ENCODE results near the gene SNX6. TPM values are rescaled to one million over a fixed set of nuclear protein-coding genes. Genes with fewer than 3 reads are reported as not detected.
A peak's percentile ranks its signal among the peaks of the same experiment; 100 is the strongest.

SNX6 gene
- total and polyA plus RNA-seq, 2 experiments from 2014 or later = 110 to 157 TPM

DNA sequence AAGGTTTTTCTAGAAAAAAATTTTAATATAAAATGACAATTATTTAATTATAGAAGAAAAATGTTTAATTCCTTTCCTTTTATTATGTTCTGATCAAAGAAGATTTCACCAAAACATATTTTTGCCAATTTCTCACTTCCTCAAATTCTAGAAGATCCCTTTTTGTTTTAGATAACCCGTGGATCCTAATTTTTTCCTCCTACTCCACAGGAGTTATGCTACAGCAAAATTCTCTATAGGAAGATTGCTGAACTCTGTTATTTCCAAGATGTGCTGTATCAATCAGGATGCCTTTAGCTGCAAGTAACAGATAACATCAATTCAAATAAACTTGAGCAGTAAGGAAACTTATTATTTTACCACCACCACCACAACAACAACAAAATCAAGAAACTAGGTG is 3.8 kb upstream of the SNX6 start (continued):
- TF ChIP-seq, protein P1, sequence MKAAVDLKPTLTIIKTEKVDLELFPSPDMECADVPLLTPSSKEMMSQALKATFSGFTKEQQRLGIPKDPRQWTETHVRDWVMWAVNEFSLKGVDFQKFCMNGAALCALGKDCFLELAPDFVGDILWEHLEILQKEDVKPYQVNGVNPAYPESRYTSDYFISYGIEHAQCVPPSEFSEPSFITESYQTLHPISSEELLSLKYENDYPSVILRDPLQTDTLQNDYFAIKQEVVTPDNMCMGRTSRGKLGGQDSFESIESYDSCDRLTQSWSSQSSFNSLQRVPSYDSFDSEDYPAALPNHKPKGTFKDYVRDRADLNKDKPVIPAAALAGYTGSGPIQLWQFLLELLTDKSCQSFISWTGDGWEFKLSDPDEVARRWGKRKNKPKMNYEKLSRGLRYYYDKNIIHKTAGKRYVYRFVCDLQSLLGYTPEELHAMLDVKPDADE (IDR thresholded peaks at IDR 0.05) = no peak
- TF ChIP-seq NANOG (IDR thresholded peaks at IDR 0.05; ENCODE audit: borderline replicate concordance) = no peak
- TF ChIP-seq ZNF331 (CRISPR knock-in tag; IDR thresholded peaks at IDR 0.05; ENCODE audit: low read depth) = no peak
- no peak for TF ChIP-seq JUNB (IDR thresholded peaks at IDR 0.05; ENCODE audit: unreplicated experiment)
- TF ChIP-seq ZNF114 (CRISPR knock-in tag; IDR thresholded peaks at IDR 0.05) = no peak
- no peak for TF ChIP-seq EZH2 (IDR thresholded peaks at IDR 0.05; ENCODE audit: low read depth, unreplicated experiment)
- TF ChIP-seq CREB1 (CRISPR knock-in tag; IDR thresholded peaks at IDR 0.05; ENCODE audit: low read depth) = no peak
- no peak for TF ChIP-seq EZH2phosphoT487 (IDR thresholded peaks at IDR 0.05; ENCODE audit: unreplicated experiment)

DNA sequence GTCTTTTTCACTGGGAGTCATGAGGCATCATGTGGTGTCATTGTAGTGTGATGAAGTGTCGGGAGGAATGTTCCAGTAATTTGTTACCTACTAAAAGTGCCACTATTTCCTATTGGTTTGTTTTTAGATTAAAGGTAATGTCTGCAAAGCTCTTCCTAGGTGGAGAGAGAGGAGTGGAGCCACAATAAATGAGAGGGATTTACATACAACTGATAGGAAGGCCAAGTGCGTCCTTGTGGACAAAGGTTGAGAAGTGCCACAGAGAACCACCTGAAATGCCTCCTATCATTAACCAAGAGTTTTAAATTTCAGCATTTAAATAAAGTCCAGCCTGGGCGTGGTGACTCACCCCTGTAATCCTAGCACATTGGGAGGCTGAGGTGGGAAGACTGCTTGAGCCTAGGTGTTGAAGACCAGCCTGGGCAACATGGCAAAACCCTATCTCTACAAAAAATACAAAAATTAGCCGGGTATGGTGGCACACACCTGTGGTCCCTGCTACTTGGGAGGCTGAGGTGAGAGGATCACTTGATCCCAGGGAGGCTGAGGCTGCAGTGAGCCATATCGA is 2.5 kb upstream of the SNX6 start:
- ATAC-seq = no peak
- H3K79me2 ChIP-seq (replicated peaks; ENCODE audit: insufficient read depth) = peaks cover 21% of the 10 kb centered on the region
- H3K9me2 ChIP-seq (ENCODE audit: insufficient read depth) = no peaks in the 10 kb centered on the region
- Mint-ChIP-seq H3K36me3 (ENCODE audit: low read depth) (peaks cover 5% of the 10 kb centered on the region; the same call in 2 of the 3 replicates), H3K4me1 (peaks cover 6% of the 10 kb centered on the region), H3K9me3 (peaks cover 8% of the 10 kb centered on the region), H3K4me3 (no peak overlapping the region), H3K27ac (no peak overlapping the region), H3K27me3 (ENCODE audit: insufficient read depth, low read depth, poor library complexity) (peaks cover 4% of the 10 kb centered on the region)
- no peak overlapping the region for H3K4me3 ChIP-seq
- H2AFZ ChIP-seq = no peak overlapping the region
- H3K27ac ChIP-seq (ENCODE audit: low read depth) = no peak overlapping the region
- H3K4me2 ChIP-seq = no peak overlapping the region
- H3F3A ChIP-seq (replicated peaks; ENCODE audit: low read depth) = no peaks in the 10 kb centered on the region
- DNase-seq (ENCODE audit: low spot score) = peak; percentile 10
- peaks cover 6% of the 10 kb centered on the region for H3K4me1 ChIP-seq (ENCODE audit: insufficient read depth)
- no peaks in the 10 kb centered on the region for H3K27me3 ChIP-seq (ENCODE audit: insufficient read depth)
- H4K20me1 ChIP-seq (replicated peaks; ENCODE audit: insufficient read depth) = no peaks in the 10 kb centered on the region; the same call in 1 of the 2 replicates
- H3K36me3 ChIP-seq (ENCODE audit: insufficient read depth) = no peaks in the 10 kb centered on the region
- TF ChIP-seq EZH2phosphoT487 (IDR thresholded peaks at IDR 0.05; ENCODE audit: unreplicated experiment) (no peak), EZH2 (IDR thresholded peaks at IDR 0.05; ENCODE audit: low read depth, unreplicated experiment) (no peak), CREB1 (CRISPR knock-in tag; IDR thresholded peaks at IDR 0.05; ENCODE audit: low read depth) (no peak), ZNF331 (CRISPR knock-in tag; IDR thresholded peaks at IDR 0.05; ENCODE audit: low read depth) (no peak), JUNB (IDR thresholded peaks at IDR 0.05; ENCODE audit: unreplicated experiment) (no peak), POLR2AphosphoS5 (IDR thresholded peaks at IDR 0.05; ENCODE audit: low read depth) (no peak), ZNF114 (CRISPR knock-in tag; IDR thresholded peaks at IDR 0.05) (no peak)
- TF ChIP-seq, protein P1 (IDR thresholded peaks at IDR 0.05) = no peak
- TF ChIP-seq, protein P2, sequence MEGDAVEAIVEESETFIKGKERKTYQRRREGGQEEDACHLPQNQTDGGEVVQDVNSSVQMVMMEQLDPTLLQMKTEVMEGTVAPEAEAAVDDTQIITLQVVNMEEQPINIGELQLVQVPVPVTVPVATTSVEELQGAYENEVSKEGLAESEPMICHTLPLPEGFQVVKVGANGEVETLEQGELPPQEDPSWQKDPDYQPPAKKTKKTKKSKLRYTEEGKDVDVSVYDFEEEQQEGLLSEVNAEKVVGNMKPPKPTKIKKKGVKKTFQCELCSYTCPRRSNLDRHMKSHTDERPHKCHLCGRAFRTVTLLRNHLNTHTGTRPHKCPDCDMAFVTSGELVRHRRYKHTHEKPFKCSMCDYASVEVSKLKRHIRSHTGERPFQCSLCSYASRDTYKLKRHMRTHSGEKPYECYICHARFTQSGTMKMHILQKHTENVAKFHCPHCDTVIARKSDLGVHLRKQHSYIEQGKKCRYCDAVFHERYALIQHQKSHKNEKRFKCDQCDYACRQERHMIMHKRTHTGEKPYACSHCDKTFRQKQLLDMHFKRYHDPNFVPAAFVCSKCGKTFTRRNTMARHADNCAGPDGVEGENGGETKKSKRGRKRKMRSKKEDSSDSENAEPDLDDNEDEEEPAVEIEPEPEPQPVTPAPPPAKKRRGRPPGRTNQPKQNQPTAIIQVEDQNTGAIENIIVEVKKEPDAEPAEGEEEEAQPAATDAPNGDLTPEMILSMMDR (conservative IDR thresholded peaks at IDR 0.05; ENCODE audit: low read depth in 2 of 2) = no peak
- TF ChIP-seq, protein P3, sequence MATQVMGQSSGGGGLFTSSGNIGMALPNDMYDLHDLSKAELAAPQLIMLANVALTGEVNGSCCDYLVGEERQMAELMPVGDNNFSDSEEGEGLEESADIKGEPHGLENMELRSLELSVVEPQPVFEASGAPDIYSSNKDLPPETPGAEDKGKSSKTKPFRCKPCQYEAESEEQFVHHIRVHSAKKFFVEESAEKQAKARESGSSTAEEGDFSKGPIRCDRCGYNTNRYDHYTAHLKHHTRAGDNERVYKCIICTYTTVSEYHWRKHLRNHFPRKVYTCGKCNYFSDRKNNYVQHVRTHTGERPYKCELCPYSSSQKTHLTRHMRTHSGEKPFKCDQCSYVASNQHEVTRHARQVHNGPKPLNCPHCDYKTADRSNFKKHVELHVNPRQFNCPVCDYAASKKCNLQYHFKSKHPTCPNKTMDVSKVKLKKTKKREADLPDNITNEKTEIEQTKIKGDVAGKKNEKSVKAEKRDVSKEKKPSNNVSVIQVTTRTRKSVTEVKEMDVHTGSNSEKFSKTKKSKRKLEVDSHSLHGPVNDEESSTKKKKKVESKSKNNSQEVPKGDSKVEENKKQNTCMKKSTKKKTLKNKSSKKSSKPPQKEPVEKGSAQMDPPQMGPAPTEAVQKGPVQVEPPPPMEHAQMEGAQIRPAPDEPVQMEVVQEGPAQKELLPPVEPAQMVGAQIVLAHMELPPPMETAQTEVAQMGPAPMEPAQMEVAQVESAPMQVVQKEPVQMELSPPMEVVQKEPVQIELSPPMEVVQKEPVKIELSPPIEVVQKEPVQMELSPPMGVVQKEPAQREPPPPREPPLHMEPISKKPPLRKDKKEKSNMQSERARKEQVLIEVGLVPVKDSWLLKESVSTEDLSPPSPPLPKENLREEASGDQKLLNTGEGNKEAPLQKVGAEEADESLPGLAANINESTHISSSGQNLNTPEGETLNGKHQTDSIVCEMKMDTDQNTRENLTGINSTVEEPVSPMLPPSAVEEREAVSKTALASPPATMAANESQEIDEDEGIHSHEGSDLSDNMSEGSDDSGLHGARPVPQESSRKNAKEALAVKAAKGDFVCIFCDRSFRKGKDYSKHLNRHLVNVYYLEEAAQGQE (IDR thresholded peaks at IDR 0.05; ENCODE audit: unreplicated experiment) = no peak
